ENCODE data around the gene NOP53.

GRCh38 chr19:47766359-47766620 lies 20.9 kb downstream of the NOP53 start:
- TF ChIP-seq, protein P1, sequence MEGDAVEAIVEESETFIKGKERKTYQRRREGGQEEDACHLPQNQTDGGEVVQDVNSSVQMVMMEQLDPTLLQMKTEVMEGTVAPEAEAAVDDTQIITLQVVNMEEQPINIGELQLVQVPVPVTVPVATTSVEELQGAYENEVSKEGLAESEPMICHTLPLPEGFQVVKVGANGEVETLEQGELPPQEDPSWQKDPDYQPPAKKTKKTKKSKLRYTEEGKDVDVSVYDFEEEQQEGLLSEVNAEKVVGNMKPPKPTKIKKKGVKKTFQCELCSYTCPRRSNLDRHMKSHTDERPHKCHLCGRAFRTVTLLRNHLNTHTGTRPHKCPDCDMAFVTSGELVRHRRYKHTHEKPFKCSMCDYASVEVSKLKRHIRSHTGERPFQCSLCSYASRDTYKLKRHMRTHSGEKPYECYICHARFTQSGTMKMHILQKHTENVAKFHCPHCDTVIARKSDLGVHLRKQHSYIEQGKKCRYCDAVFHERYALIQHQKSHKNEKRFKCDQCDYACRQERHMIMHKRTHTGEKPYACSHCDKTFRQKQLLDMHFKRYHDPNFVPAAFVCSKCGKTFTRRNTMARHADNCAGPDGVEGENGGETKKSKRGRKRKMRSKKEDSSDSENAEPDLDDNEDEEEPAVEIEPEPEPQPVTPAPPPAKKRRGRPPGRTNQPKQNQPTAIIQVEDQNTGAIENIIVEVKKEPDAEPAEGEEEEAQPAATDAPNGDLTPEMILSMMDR (IDR thresholded peaks at IDR 0.05; ENCODE audit: low read depth, low read length), result no peak
- no peak for TF ChIP-seq EZH2phosphoT487 (IDR thresholded peaks at IDR 0.05; ENCODE audit: low read depth)

All from OCI-LY3 (cell line).